NCI-H2107 treated with DMSO at 0.1 percent for 48 hours (cell line): Measurements from ENCODE around the gene OSTF1.

Experiments used
- DNase-seq: peaks from one replicate; lab custom pipeline; 2025; ENCODE audit not compliant: unreplicated experiment; lab: John Stamatoyannopoulos, UW

The OSTF1 gene

DNA sequence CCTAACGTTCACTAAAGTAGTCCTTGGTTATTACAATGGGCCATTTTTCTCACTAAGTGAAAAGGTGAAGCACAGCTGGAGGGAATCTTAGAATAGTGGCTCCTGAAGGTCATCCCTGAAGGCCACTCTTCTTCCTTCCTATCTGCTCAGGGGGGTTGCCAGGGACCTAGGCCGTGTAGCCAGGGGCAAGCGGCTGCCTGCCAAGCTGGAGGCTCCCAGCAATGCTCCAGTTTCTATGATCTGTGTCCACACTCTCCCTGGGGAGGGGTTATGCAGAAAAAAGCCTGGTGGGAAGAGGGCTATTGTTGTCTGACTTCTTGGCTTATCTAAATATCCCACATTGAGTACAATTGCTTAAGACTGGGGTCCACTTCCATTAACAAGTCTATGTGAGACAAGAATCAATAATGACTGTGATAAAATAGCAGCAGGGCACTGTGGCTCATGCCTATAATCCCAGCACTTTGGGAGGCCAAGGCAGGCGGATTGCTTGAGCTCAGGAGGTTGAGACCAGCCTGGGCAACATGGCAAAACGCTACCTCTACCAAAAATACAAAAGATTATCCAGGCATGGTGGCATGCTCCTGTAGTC, 4.1 kb upstream of the OSTF1 start:
- no peak for DNase-seq

DNA sequence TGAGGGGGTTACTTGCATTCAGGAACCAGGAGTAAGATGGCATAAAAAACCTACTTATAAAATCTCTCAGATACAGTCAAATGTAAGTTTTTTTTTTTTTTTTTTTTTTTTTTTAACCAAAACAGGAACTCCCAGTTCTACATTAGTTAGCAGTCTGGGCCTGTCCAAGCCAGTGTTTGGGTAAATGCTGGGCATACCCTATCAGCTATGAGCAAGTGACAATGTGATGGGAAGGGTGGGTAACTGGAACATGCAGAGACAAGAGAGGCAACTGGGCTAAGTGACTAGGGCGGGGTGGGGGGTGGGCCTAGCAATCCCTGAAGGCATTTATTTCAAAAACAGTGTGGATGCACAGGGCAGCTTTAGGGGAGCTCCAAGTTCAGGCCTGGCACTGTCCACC, 2.7 kb upstream of the OSTF1 start:
- no peak for DNase-seq

DNA sequence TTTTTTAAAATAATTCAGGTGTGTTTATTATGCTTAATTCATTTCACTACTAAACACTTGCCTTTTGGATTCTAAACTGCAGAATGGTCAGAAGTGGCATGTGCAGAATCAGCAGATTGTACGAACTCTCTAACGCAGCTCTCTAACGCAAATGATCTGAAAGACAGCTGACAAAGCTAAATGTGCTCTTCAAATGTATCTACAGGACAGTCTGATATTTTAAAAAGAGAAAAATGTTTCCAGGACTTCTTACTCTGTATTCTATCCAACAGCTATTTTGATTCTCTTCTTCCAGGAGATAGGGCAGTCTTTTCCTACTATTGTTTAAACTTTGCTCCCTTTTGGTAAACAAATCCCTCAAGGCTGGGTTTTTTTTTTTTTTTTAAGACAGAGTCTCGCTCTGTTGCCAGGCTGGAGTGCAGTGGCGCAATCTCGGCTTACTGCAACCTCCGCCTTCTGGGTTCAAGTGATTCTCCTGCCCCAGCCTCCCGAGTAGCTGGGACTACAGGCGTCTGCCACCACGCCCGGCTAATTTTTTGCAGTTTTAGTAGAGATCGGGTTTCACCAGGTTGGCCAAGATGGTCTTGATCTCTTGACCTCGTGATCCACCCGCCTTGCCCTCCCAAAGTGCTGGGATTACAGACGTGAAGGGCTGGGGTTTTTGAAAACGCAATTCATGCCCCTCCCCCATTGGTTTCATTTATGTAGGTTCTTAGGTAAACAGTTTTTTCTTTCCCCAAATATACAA, 1.6 kb upstream of the OSTF1 start:
- no peak for DNase-seq

DNA sequence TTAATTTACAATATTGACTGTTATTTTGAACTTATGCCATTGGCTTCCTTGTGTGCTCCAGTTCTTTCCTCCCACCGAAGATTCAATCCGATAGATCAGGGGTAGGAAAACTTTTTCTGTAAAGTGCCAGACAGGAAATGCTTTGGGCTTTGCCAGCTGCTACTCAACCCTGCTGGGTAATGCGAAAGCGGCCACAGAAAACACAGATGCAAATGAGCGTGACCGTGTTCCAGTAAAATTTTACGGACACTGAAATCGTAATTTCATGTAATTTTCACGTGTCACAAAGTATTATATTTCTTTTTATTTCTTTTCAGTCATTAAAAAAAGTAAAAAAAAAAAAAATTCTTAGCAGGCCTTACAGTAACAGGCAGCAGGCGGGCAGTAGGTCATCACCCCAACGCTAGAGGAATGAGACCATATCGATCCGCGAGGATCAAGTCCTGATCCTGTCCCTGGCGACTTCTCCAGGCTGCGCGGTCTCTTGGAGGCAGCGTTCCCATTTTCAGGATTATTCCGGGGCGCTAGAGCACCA, 958 bp upstream of the OSTF1 start:
- peak; percentile 10 for DNase-seq

DNA sequence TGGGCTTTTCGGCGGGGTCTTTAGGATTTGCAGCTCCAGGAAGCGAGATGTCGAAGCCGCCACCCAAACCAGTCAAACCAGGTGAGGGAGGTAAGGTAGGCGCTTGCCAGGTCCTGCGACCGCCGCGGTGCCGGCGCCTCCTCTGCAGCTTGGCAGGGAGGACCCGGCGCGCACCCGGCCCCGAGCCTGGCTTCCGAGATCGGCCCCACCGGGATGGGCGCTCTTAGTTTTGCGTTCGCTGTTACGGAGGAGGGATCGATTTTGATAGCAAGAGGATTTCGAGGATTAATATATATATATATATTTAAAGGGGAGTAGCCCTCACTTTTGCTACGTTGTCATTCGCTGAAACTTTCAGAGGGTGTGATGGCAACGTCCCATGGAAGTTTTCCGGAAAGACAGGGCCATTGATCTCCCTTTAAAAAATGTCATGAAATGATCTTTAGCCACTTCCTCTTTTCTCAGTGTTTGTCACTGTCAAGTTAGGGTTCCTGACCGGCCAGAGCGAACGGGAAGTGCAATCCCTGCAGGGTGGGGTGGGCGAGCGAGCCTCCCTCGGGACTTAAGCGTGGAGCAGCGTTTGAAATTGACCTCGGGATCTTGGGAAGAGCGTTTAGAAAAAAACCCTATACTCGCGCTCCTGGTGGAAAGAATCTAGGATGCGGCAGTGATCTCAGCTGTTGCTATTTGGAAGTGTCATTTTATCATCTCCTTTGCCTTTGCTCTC, 495 bp downstream of the OSTF1 start:
- DNase-seq = no peak

DNA sequence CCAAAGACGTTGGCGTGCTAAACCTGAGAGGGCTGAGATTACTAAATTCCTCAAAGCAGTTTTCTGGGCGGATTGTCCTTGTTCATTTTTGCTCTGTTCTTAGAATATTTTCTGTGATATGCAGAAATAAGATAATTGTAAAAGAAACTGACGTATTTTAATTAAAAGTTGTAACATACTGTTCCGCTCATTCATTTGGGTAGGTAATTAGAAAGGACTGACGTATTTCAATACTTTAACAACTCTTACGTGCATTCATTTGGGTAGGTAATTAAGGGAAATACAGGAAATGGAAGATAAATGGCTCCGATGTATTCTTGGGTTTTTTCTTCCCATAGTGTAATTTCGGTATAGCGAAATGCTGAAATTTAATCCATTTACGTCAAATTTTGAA, 1.1 kb downstream of the OSTF1 start:
- no peak for DNase-seq

DNA sequence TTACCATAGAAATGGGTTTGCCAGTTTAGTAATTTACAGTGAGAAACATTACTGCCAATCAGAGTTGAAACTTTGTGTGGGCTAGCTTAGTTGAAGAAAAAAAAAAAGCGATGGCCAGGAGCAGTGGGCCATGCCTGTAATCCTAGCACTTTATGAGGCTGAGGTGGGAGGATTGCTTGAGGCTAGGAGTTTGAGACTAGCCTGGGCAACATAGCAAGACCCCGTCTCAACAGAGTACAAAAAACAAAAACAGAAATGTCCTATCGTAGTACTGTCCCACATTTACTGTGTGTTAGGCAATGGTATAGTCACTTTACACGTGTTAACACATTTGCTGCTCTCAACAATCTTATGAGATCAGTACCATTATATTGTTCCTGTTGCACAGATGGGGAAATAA, 2.3 kb downstream of the OSTF1 start:
- no peak for DNase-seq

DNA sequence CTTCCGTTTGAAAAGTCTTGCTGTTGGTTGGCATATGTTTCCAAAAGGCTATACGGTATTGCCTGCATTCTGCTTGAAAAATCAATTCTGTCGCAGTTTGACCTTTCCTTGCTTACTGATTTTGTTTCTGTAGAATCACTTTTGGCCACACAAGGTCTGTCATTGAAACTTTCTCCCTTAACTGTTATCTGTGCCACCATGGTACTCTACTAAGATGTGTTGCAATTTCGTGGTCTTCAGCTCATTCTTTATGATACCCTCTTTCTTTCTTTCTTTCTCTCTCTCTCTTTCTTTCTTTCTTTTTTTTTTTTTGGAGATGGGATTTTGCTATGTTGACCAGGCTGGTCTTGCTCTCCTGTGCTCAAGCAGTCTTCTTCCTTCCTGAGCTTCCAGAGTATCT, 4.5 kb downstream of the OSTF1 start:
- DNase-seq = no peak

DNA sequence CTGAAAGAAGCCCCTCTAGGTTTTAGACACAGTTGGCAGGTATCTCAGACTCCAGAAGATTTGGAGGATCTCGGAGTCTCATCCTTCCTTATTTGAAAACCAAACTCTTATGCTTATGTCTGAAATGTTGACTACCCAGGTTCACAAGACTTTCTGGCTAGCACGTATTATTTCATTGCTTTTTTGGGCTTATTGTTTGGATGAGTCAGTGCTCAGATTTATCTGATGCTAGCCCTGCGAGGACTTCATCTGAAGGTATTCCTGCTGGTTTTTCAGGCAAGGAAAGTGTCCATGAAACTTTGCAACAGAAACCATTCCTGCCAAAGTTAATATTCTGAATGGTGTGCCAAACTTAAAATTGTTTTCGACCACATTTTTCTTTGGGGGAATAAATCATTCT, 8.5 kb downstream of the OSTF1 start:
- DNase-seq = no peak

DNA sequence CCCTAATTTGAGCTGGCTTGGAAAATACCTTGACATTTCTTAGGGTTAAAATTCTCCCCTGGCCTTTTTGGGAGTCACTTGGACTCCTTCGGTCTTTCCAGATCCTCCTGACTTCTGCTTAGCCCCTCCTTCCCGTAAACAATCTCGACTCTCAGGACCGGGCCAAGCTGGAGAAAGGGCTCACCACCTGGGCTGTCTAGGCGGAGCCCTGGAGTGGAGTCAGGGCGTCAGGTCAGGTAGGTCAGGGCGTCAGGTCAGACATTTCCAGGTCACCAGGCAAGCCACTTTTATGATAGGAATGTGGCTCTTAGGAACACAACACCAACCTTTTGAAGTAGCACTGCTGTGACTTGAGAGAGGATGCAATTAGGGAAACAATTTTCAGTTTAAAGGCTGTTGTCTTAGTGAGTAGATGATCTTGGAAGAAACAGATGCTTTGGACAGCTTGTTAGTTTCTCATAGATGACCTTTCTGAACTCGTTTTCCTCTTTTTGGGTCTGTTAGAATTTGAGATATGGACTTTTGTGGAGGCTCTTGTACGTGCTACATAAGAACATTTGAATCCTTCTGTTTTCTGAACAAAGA, 12.8 kb downstream of the OSTF1 start:
- no peak for DNase-seq

DNA sequence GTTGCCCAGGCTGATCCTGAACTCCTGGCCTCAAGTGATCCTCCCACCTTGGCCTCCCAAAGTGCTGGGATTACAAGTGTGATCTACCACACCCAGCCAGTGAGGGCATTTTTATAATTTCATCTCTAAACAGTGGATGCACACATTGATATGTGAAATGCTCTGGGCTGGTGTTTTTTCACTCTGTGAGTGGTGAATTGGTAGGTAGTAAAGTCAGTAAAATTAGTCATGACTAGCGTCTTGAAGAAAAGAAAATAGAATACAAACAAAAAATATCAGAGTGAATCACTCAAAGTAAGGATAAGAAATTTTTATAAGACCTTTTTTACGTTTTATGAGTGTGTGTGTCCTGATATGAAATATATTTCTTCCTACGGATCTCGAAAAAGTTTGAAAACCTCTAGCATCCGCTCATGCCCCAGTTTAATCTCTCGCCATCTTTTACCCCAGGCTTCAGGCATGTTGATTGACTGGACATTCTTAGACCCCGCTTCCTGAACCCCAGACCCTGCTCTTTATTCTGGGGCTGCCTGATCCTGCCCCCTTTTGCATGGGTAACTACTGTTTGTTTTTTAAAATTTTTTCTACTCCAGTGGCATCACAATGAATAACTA, 14.0 kb downstream of the OSTF1 start:
- DNase-seq = no peak

DNA sequence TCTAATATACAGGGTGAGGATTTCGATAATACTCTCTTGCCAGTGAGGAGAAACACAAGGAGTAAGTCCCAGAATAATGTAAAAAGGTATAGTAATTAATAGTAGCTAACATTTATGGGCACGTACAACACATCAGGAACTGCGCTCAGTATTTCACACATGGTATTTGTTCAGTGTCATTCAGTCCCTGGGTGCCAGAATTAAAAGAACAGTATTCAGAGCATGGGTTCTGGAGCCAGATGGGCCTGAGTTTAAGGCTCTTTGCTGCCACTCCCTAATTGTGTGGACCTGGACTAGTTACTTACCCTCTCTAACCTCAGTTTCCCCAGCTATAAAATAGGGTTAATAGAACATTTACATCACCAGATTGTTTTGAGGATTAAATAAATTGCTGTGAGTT, 16.3 kb downstream of the OSTF1 start:
- no peak for DNase-seq

DNA sequence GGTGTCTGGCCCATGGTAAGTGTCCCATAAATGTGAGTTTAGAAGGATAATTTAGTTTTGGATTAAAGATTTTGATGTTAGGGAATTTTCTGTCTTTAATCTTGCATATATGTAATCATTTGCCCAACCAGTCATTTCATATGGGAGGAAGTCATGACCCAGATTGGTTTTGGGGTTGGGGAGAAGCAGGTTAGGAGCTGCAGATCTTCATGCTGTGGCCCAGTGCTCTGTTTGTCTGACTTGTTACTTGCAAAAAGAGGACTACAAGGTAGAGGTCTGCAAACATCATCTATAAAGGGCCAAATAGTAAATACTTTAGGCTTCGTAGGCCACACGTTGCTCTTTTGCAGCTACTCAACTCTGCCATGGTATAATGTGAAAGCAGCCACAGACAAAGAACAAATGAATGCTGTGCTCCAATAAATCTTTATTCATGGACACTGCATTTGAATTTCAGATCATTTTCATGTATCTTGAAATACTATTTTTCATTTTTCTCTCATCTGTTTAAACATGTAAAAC, 16.8 kb downstream of the OSTF1 start:
- no peak for DNase-seq

DNA sequence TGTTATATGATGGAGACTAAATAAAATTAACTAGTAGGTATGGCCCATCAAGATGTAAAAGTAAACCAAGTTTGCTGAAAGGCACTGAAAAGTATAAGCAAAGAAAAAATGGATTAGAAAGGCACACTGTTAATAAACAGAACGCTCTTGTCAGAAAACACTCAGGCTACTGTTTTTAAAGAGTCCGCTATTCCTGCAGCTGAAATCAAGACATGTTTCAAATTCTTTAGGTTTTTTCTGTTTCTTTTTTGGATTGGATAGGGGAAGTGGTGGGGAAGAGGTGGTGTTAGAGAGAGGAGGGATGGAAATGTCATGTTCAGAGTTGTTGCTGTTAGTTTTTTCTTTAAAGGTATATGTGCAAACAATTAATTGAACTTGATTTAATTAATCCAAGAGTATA, 17.5 kb downstream of the OSTF1 start:
- no peak for DNase-seq

DNA sequence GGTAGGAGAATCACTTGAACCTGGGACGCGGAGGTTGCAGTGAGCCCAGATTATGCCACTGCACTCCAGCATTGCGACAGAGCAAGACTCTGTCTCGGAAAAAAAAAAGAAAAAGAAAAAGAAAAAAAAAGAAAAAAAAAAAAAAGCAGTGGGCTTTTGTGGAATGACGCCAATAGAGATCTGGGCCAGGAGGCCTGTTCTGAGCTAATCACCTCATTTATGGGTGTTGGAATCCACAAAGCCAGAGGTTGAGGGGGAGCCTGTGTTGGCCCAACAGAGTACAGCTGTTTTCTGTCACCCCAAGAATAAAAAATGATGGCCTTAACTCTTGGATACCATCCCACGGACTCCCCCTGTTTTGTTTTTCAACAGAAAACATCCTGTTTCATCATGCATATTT, 18.5 kb downstream of the OSTF1 start:
- no peak for DNase-seq

DNA sequence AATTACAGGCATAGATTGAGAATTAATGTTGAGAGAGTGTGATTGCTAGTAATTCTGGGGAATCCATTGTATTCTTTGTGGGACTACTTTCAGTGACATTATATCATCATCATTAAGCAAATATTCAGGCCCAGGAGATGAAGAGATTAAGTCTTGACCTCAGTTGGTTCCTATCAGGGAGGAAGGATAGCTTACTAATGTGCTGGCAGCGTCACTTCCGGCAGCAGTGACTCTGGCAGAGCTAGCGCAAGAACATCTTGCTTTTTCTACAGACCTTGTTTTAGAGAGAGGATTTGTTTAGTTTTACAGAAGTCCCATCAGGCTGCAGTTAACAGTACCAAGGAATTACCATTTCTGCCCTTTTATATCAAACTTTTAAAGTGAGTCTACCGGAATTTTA, 20.3 kb downstream of the OSTF1 start:
- no peak for DNase-seq

DNA sequence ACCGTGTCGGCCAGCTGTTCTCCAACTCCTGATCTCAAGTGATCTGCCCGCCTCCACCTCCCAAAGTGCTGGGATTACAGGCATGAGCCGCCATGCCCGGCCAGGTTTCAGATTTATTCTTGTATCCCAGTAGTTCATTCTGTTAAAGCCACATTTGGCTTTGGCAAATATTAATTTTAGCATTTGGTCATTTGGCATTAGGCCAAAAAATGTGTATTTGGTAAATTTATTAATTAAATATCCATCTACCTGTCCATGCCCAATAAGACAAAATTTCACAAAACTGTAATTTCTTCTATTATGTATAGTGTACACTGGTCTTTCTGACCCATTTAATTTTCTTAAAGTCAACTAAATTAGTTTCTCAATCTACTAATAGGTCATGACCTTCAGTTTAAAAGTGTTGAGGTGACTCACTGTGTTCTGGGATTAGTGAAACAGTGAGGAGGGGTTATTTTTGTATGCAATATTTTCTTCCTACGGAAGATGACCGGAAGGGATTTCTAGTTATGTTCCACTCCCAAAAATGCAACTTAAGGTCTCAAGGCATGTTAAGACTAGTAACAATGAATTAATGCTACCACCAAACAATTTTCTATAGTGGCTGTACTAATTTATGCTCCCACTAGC, 21.0 kb downstream of the OSTF1 start:
- no peak for DNase-seq

DNA sequence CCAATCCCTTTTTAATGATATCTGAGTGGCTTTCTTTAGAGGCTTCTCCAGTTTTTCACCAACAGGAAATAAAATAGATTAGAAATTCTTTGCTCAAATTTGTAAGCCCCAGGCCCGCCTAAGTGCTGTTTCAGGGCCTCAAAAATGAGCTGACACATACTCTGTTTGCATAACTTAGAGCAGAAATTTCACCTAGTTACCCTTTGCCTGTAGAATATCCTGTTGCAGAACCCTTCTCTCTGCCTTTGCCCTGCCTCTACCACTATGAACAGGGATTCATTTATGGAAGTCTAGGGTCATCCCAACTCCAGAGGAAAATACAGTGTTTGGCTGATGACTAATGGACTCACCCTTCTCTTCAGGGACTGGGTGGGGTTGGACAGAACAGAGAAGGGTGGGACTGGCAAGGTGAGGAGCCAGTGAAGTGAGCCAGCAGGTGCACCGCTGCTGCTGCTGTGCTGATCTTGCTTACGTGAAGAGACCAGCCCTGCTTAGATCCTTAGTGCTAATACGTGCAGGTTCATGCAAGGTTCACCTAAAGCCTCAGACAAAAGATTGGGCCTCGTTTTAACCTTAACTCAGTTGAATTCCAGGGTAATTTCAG, 22.8 kb downstream of the OSTF1 start:
- no peak for DNase-seq

DNA sequence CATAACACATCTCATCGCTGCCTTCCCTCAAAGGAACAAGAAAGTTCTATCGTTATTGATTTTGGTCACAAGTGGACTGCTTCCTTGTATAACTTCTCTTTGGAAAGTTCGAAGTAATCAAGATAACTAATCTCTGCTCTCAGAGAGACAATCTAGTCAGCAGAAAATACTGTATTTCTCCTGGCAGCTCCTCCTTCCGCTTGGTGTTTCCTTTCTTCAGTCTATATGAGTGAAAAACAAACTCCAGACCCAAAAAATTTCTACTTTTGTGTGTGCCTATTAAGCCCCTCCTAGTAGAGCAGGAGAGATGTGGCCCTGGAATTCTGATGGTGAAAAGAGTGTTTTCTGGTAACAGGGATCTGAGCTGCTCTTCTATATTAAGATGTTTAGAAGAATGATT, 24.5 kb downstream of the OSTF1 start:
- DNase-seq = no peak

DNA sequence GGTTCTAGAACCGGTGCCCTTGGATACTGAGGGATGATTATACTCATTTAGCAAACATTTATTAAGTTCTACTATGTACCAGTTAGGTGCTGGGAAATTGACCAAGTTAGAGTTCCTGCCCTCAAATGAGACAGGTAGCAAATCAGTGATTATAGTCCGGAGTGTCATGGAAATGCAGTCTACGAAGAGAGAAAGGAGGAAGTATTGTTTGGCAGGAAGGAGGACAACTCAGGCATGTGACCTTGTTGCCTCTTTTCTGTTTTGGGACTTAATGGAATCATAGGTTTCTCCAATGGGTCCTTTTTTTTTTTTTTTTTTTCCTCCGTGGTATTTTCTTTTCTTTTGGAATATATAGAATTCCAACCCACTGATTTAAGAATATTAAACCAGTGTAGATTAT, 28.0 kb downstream of the OSTF1 start:
- no peak for DNase-seq
